ENCODE data around the gene LNX1.

LNX1 gene

GRCh38 chr4:53538756-53539155 is 52.5 kb downstream of the LNX1 start:
- H2BK15ac ChIP-seq (replicated peaks; ENCODE audit: low read depth), result no peak overlapping the region
- no peaks in the 10 kb centered on the region for H3K79me1 ChIP-seq (ENCODE audit: low read length)
- H3K4me3 ChIP-seq (ENCODE audit: low read length), result no peak overlapping the region
- WGBS (ENCODE audit: extremely low coverage, insufficient coverage, low lambda C conversion rate), result no CpG with 5 or more reads among the region's 4 CpGs
- H3K56ac ChIP-seq (ENCODE audit: low read length), result no peak overlapping the region
- no peak overlapping the region for H3K23ac ChIP-seq (ENCODE audit: low read length)
- H3K9ac ChIP-seq (ENCODE audit: low read length), result no peak overlapping the region
- H3K4me2 ChIP-seq (ENCODE audit: low read length), result no peak overlapping the region
- no peaks in the 10 kb centered on the region for H3K4me1 ChIP-seq (ENCODE audit: control insufficient read depth, low read depth, low read length)
- H2BK5ac ChIP-seq (ENCODE audit: low read length), result no peak overlapping the region
- DNase-seq, result no peak
- H4K8ac ChIP-seq (ENCODE audit: low read depth, low read length), result no peak overlapping the region
- H3K27ac ChIP-seq (ENCODE audit: low read depth, low read length), result no peak overlapping the region
- no peaks in the 10 kb centered on the region for H3K36me3 ChIP-seq (ENCODE audit: control insufficient read depth, insufficient read depth, low read length)
- no peak overlapping the region for H4K5ac ChIP-seq (ENCODE audit: low read length)
- no peak overlapping the region for H3K4ac ChIP-seq (ENCODE audit: low read depth, low read length)
- no peak overlapping the region for H3K18ac ChIP-seq (ENCODE audit: low read length)
- H2BK120ac ChIP-seq (ENCODE audit: low read depth, low read length), result no peak overlapping the region
- no peaks in the 10 kb centered on the region for H3K27me3 ChIP-seq (ENCODE audit: insufficient read depth, low read length, poor library complexity)
- no peaks in the 10 kb centered on the region for H3K79me2 ChIP-seq (ENCODE audit: control insufficient read depth, insufficient read depth, low read length)
- no peak overlapping the region for H2AK5ac ChIP-seq (ENCODE audit: low read length)

- Histone ChIP-seq H2BK120ac (ENCODE audit: low read depth, low read length) (no peak overlapping the region), H3K4me3 (ENCODE audit: low read length) (no peak overlapping the region), H3K4ac (ENCODE audit: low read depth, low read length) (no peak overlapping the region), H3K56ac (ENCODE audit: low read length) (no peak overlapping the region), H2AK5ac (ENCODE audit: low read length) (no peak overlapping the region), H3K9ac (ENCODE audit: low read length) (no peak overlapping the region), H3K79me2 (ENCODE audit: control insufficient read depth, insufficient read depth, low read length) (no peaks in the 10 kb centered on the region), H3K36me3 (ENCODE audit: control insufficient read depth, insufficient read depth, low read length) (no peaks in the 10 kb centered on the region), H2BK5ac (ENCODE audit: low read length) (no peak overlapping the region), H2BK15ac (replicated peaks; ENCODE audit: low read depth) (no peak overlapping the region), H3K27me3 (ENCODE audit: insufficient read depth, low read length, poor library complexity) (no peaks in the 10 kb centered on the region), H3K79me1 (ENCODE audit: low read length) (no peaks in the 10 kb centered on the region), H4K5ac (ENCODE audit: low read length) (no peak overlapping the region), H3K23ac (ENCODE audit: low read length) (no peak overlapping the region), H3K27ac (ENCODE audit: low read depth, low read length) (no peak overlapping the region), H3K4me1 (ENCODE audit: control insufficient read depth, low read depth, low read length) (peaks cover 4% of the 10 kb centered on the region), H4K8ac (ENCODE audit: low read depth, low read length) (no peak overlapping the region), H3K18ac (ENCODE audit: low read length) (no peak overlapping the region), H3K4me2 (ENCODE audit: low read length) (no peak overlapping the region)
- DNase-seq, result no peak
- no CpG with 5 or more reads among the region's 3 CpGs for WGBS (ENCODE audit: extremely low coverage, insufficient coverage, low lambda C conversion rate)
Observed at GRCh38 chr4:53537606-53538005, 53.7 kb downstream of the LNX1 start.

- Histone ChIP-seq H2BK120ac (ENCODE audit: low read depth, low read length) (no peak overlapping the region), H3K79me2 (ENCODE audit: control insufficient read depth, insufficient read depth, low read length) (no peaks in the 10 kb centered on the region), H2AK5ac (ENCODE audit: low read length) (no peak overlapping the region), H3K56ac (ENCODE audit: low read length) (no peak overlapping the region), H4K5ac (ENCODE audit: low read length) (no peak overlapping the region), H3K9ac (ENCODE audit: low read length) (no peak overlapping the region), H3K23ac (ENCODE audit: low read length) (no peak overlapping the region), H3K4me2 (ENCODE audit: low read length) (no peak overlapping the region), H3K27ac (ENCODE audit: low read depth, low read length) (no peak overlapping the region), H3K4ac (ENCODE audit: low read depth, low read length) (no peak overlapping the region), H3K79me1 (ENCODE audit: low read length) (no peaks in the 10 kb centered on the region), H3K4me1 (ENCODE audit: control insufficient read depth, low read depth, low read length) (peaks cover 8% of the 10 kb centered on the region), H3K27me3 (ENCODE audit: insufficient read depth, low read length, poor library complexity) (no peaks in the 10 kb centered on the region), H3K36me3 (ENCODE audit: control insufficient read depth, insufficient read depth, low read length) (no peaks in the 10 kb centered on the region), H3K18ac (ENCODE audit: low read length) (no peak overlapping the region), H2BK15ac (replicated peaks; ENCODE audit: low read depth) (peak overlapping the region; percentile 41), H4K8ac (ENCODE audit: low read depth, low read length) (no peak overlapping the region), H2BK5ac (ENCODE audit: low read length) (no peak overlapping the region), H3K4me3 (ENCODE audit: low read length) (no peak overlapping the region)
- no peak for DNase-seq
- WGBS (ENCODE audit: extremely low coverage, insufficient coverage, low lambda C conversion rate), result no CpG with 5 or more reads among the region's 2 CpGs
Observed at GRCh38 chr4:53536328-53536727, 55.0 kb downstream of the LNX1 start.

- H2BK15ac ChIP-seq (replicated peaks; ENCODE audit: low read depth), result no peak overlapping the region
- no peak overlapping the region for H3K4ac ChIP-seq (ENCODE audit: low read depth, low read length)
- H3K18ac ChIP-seq (ENCODE audit: low read length), result no peak overlapping the region
- H3K27ac ChIP-seq (ENCODE audit: low read depth, low read length), result no peak overlapping the region
- H4K5ac ChIP-seq (ENCODE audit: low read length), result no peak overlapping the region
- DNase-seq, result no peak
- no peak overlapping the region for H3K23ac ChIP-seq (ENCODE audit: low read length)
- WGBS (ENCODE audit: extremely low coverage, insufficient coverage, low lambda C conversion rate), result no CpG with 5 or more reads among the region's 3 CpGs
- H3K79me2 ChIP-seq (ENCODE audit: control insufficient read depth, insufficient read depth, low read length), result no peaks in the 10 kb centered on the region
- peaks cover 10% of the 10 kb centered on the region for H3K4me1 ChIP-seq (ENCODE audit: control insufficient read depth, low read depth, low read length)
- no peak overlapping the region for H3K56ac ChIP-seq (ENCODE audit: low read length)
- no peaks in the 10 kb centered on the region for H3K36me3 ChIP-seq (ENCODE audit: control insufficient read depth, insufficient read depth, low read length)
- H2BK5ac ChIP-seq (ENCODE audit: low read length), result no peak overlapping the region
- no peak overlapping the region for H4K8ac ChIP-seq (ENCODE audit: low read depth, low read length)
- no peaks in the 10 kb centered on the region for H3K79me1 ChIP-seq (ENCODE audit: low read length)
- no peak overlapping the region for H3K4me2 ChIP-seq (ENCODE audit: low read length)
- H2BK120ac ChIP-seq (ENCODE audit: low read depth, low read length), result no peak overlapping the region
- no peaks in the 10 kb centered on the region for H3K27me3 ChIP-seq (ENCODE audit: insufficient read depth, low read length, poor library complexity)
- no peak overlapping the region for H3K4me3 ChIP-seq (ENCODE audit: low read length)
- H2AK5ac ChIP-seq (ENCODE audit: low read length), result no peak overlapping the region
- H3K9ac ChIP-seq (ENCODE audit: low read length), result no peak overlapping the region
Observed at GRCh38 chr4:53535567-53535966, 55.7 kb downstream of the LNX1 start.

- H3K79me1 ChIP-seq (ENCODE audit: low read length), result no peaks in the 10 kb centered on the region
- no peak overlapping the region for H3K4me2 ChIP-seq (ENCODE audit: low read length)
- no peaks in the 10 kb centered on the region for H3K27me3 ChIP-seq (ENCODE audit: insufficient read depth, low read length, poor library complexity)
- no peak overlapping the region for H3K9ac ChIP-seq (ENCODE audit: low read length)
- DNase-seq, result no peak
- H2AK5ac ChIP-seq (ENCODE audit: low read length), result no peak overlapping the region
- H3K4me3 ChIP-seq (ENCODE audit: low read length), result no peak overlapping the region
- H3K18ac ChIP-seq (ENCODE audit: low read length), result no peak overlapping the region
- no peak overlapping the region for H2BK120ac ChIP-seq (ENCODE audit: low read depth, low read length)
- no peak overlapping the region for H3K27ac ChIP-seq (ENCODE audit: low read depth, low read length)
- no peaks in the 10 kb centered on the region for H3K36me3 ChIP-seq (ENCODE audit: control insufficient read depth, insufficient read depth, low read length)
- no CpG with 5 or more reads among the region's 2 CpGs for WGBS (ENCODE audit: extremely low coverage, insufficient coverage, low lambda C conversion rate)
- no peaks in the 10 kb centered on the region for H3K79me2 ChIP-seq (ENCODE audit: control insufficient read depth, insufficient read depth, low read length)
- no peak overlapping the region for H2BK5ac ChIP-seq (ENCODE audit: low read length)
- H3K56ac ChIP-seq (ENCODE audit: low read length), result no peak overlapping the region
- no peak overlapping the region for H4K5ac ChIP-seq (ENCODE audit: low read length)
- no peak overlapping the region for H4K8ac ChIP-seq (ENCODE audit: low read depth, low read length)
- no peak overlapping the region for H3K23ac ChIP-seq (ENCODE audit: low read length)
- peaks cover 10% of the 10 kb centered on the region for H3K4me1 ChIP-seq (ENCODE audit: control insufficient read depth, low read depth, low read length)
- H2BK15ac ChIP-seq (replicated peaks; ENCODE audit: low read depth), result no peak overlapping the region
- no peak overlapping the region for H3K4ac ChIP-seq (ENCODE audit: low read depth, low read length)
Observed at GRCh38 chr4:53534684-53535083, 56.6 kb downstream of the LNX1 start.

- Histone ChIP-seq H2BK5ac (ENCODE audit: low read length) (peak overlapping the region; percentile 47), H3K36me3 (ENCODE audit: control insufficient read depth, insufficient read depth, low read length) (no peaks in the 10 kb centered on the region), H4K5ac (ENCODE audit: low read length) (no peak overlapping the region), H3K27me3 (ENCODE audit: insufficient read depth, low read length, poor library complexity) (no peaks in the 10 kb centered on the region), H2BK15ac (replicated peaks; ENCODE audit: low read depth) (no peak overlapping the region), H3K56ac (ENCODE audit: low read length) (no peak overlapping the region), H3K79me2 (ENCODE audit: control insufficient read depth, insufficient read depth, low read length) (no peaks in the 10 kb centered on the region), H3K79me1 (ENCODE audit: low read length) (no peaks in the 10 kb centered on the region), H4K8ac (ENCODE audit: low read depth, low read length) (no peak overlapping the region), H2BK120ac (ENCODE audit: low read depth, low read length) (no peak overlapping the region), H3K4me2 (ENCODE audit: low read length) (no peak overlapping the region), H2AK5ac (ENCODE audit: low read length) (no peak overlapping the region), H3K9ac (ENCODE audit: low read length) (no peak overlapping the region), H3K18ac (ENCODE audit: low read length) (peak overlapping the region; percentile 69), H3K4ac (ENCODE audit: low read depth, low read length) (no peak overlapping the region), H3K4me1 (ENCODE audit: control insufficient read depth, low read depth, low read length) (peaks cover 14% of the 10 kb centered on the region), H3K23ac (ENCODE audit: low read length) (no peak overlapping the region), H3K4me3 (ENCODE audit: low read length) (no peak overlapping the region), H3K27ac (ENCODE audit: low read depth, low read length) (peak overlapping the region; percentile 68)
- no CpG with 5 or more reads among the region's 1 CpG for WGBS (ENCODE audit: extremely low coverage, insufficient coverage, low lambda C conversion rate)
- peak; percentile 86 for DNase-seq
Observed at GRCh38 chr4:53532521-53532920, 58.8 kb downstream of the LNX1 start.
